ENCODE data around the gene ANKRD35. TPM values are rescaled to one million over a fixed set of nuclear protein-coding genes. Genes with fewer than 3 reads are reported as not detected.

Gene ANKRD35
- total and polyA plus RNA-seq, 9 of the 15 experiments (the other 6 are each of a cell fraction or from before 2014, with no cell fraction given), result 0.07 to 0.14 (median 0.07) TPM; not detected in 5

DNA sequence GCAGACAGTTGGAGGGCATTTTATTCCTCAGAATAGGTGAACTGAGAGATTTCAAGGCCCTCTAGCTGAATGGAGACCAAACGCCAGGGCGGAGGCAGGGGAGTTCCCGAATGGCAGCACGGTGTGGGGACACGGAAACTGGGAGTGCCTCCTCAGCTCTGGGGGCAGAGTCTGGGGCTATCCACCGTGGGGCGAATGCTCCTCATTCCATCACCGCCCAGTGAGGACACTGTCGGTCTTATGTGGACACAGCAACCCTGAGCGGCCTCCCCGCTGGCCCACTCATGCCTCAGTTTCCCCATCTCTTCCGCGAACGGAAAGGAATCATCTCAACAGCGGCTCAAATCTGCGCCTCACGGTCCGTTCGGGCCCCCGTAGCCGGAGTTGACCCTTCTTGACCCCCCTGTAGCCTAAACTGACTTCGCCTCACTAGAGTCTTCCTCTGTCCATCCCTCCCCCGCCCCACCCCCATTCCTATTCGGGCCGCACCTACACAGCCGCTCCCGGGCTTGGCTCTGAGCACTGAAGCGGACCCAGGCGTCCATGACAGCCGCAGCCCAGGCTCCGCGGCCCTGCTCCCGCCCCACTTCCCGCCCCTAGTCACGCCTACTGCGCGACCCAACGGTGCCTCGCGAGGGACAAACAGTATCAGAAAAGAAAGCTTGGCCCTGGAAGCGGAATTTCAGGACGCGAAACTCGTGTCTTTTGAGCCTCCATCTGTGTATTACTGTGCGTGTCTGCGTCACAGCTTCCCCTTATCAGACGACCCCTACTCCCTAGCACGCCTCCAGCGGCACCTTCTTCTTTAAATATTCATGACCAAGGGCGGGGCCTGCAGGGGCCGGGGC, 32.7 kb upstream of the ANKRD35 start, which contains the start of gene PEX11B (continued):
- TF ChIP-seq MEF2A (IDR thresholded peaks at IDR 0.05; ENCODE audit: control insufficient read depth, low read depth, low read length) (no peak), NR0B1 (IDR thresholded peaks at IDR 0.05; ENCODE audit: partially characterized antibody) (no peak), PTTG1 (tag; IDR thresholded peaks at IDR 0.05; ENCODE audit: low read depth) (no peak), E2F5 (CRISPR knock-in tag; IDR thresholded peaks at IDR 0.05) (no peak), SRSF3 (IDR thresholded peaks at IDR 0.05; ENCODE audit: insufficient read depth, low read length) (no peak), U2AF1 (optimal IDR thresholded peaks at IDR 0.05; ENCODE audit: low read depth, low read length) (no peak), HDAC3 (IDR thresholded peaks at IDR 0.05; ENCODE audit: borderline replicate concordance, partially characterized antibody) (no peak), ZNF79 (CRISPR knock-in tag; IDR thresholded peaks at IDR 0.05; ENCODE audit: low read depth) (no peak), SMARCC2 (IDR thresholded peaks at IDR 0.05; ENCODE audit: low read depth) (no peak), ID3 (CRISPR knock-in tag; IDR thresholded peaks at IDR 0.05) (no peak), ID3 (tag; IDR thresholded peaks at IDR 0.05) (0 out of 2 replicates have a peak, but pooled peaks have one; percentile 39), BRD9 (IDR thresholded peaks at IDR 0.05; ENCODE audit: low read depth, partially characterized antibody) (no peak), ZFP1 (CRISPR knock-in tag; IDR thresholded peaks at IDR 0.05) (no peak), ZNF431 (CRISPR knock-in tag; IDR thresholded peaks at IDR 0.05) (peak; percentile 49; the same call in 1 of the 2 replicates), HNRNPLL (IDR thresholded peaks at IDR 0.05; ENCODE audit: low read depth, low read length, poor library complexity, severe bottlenecking) (peak; percentile 49), TAL1 (IDR thresholded peaks at IDR 0.05) (no peak), RBM14 (IDR thresholded peaks at IDR 0.05; ENCODE audit: borderline replicate concordance, insufficient read depth, low read depth, low read length) (no peak), ZNF778 (CRISPR knock-in tag; IDR thresholded peaks at IDR 0.05) (no peak), POLR2G (IDR thresholded peaks at IDR 0.05; ENCODE audit: low read depth, low read length) (peak; percentile 83)
- TF ChIP-seq, protein P1, sequence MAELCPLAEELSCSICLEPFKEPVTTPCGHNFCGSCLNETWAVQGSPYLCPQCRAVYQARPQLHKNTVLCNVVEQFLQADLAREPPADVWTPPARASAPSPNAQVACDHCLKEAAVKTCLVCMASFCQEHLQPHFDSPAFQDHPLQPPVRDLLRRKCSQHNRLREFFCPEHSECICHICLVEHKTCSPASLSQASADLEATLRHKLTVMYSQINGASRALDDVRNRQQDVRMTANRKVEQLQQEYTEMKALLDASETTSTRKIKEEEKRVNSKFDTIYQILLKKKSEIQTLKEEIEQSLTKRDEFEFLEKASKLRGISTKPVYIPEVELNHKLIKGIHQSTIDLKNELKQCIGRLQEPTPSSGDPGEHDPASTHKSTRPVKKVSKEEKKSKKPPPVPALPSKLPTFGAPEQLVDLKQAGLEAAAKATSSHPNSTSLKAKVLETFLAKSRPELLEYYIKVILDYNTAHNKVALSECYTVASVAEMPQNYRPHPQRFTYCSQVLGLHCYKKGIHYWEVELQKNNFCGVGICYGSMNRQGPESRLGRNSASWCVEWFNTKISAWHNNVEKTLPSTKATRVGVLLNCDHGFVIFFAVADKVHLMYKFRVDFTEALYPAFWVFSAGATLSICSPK (IDR thresholded peaks at IDR 0.05; ENCODE audit: borderline replicate concordance), result no peak
